ENCODE measurements around the gene PTPRT. TPM values are rescaled to one million over a fixed set of nuclear protein-coding genes. Genes with fewer than 3 reads are reported as not detected.

PTPRT gene
- total RNA-seq, 4 donors from 2014 or later: 0.72 to 2.5 (median 1.4) TPM

DNA sequence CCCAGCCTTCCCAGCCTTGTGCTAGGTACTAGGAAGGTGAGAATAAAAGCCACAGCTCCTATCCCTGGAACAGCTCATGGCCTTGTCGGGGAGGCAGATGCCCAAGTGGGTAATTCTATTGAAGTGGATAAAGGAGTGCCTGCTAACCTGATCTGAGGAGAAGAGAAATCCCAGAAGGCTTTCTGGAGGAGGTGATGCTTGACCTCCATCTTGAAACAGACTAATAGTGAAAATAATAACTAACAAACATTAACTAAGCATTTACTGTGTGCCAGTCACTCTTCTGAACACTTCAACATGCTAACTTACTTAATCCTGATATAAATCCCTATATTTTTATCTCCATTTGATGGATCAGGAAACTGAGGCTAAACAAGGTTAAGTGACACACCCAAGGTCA, 1078.4 kb downstream of the PTPRT start:
- H3K27ac ChIP-seq: no peak overlapping the region
- no peaks in the 10 kb centered on the region for H3K36me3 ChIP-seq
- H3K27me3 ChIP-seq: no peaks in the 10 kb centered on the region
- no peak for TF ChIP-seq EP300 (IDR thresholded peaks at IDR 0.05)
- no peak for TF ChIP-seq POLR2AphosphoS5 (IDR thresholded peaks at IDR 0.05)
- TF ChIP-seq, protein P1, sequence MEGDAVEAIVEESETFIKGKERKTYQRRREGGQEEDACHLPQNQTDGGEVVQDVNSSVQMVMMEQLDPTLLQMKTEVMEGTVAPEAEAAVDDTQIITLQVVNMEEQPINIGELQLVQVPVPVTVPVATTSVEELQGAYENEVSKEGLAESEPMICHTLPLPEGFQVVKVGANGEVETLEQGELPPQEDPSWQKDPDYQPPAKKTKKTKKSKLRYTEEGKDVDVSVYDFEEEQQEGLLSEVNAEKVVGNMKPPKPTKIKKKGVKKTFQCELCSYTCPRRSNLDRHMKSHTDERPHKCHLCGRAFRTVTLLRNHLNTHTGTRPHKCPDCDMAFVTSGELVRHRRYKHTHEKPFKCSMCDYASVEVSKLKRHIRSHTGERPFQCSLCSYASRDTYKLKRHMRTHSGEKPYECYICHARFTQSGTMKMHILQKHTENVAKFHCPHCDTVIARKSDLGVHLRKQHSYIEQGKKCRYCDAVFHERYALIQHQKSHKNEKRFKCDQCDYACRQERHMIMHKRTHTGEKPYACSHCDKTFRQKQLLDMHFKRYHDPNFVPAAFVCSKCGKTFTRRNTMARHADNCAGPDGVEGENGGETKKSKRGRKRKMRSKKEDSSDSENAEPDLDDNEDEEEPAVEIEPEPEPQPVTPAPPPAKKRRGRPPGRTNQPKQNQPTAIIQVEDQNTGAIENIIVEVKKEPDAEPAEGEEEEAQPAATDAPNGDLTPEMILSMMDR (IDR thresholded peaks at IDR 0.05): no peak
- TF ChIP-seq POLR2A (IDR thresholded peaks at IDR 0.05): no peak
- H3K4me1 ChIP-seq: no peaks in the 10 kb centered on the region
- H3K4me3 ChIP-seq: no peak overlapping the region
- no peak for DNase-seq (ENCODE audit: low spot score in 2 of 2)
- H3K9me3 ChIP-seq: no peaks in the 10 kb centered on the region
- 96% methylated on average over 1 of the region's 1 CpG for whole genome bisulfite sequencing

DNA sequence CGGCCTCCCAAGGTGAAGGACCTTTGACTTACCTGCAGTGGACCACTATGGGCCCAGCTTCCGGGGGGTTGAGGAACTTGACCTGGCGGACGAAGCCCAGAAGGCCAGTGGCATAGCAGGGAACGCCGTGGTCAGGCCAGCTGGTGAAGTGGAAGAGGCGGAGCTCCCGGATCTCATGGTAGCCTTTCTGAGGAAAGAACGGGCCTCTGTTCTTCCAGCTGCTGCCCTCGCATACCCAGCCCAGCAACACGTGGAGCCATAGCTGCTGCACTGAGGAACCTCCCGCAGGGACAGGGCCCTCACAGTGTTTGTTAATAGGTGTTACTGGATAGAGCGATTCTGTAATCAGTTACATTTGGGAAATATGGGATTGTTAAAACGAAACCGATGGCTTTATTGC, 1079.4 kb downstream of the PTPRT start:
- Histone ChIP-seq H3K4me3 (no peak overlapping the region), H3K27ac (no peak overlapping the region), H3K36me3 (no peaks in the 10 kb centered on the region), H3K27me3 (no peaks in the 10 kb centered on the region), H3K9me3 (no peaks in the 10 kb centered on the region), H3K4me1 (no peaks in the 10 kb centered on the region)
- TF ChIP-seq POLR2A (IDR thresholded peaks at IDR 0.05) (no peak), POLR2AphosphoS5 (IDR thresholded peaks at IDR 0.05) (no peak), EP300 (IDR thresholded peaks at IDR 0.05) (no peak)
- TF ChIP-seq, protein P1 (IDR thresholded peaks at IDR 0.05): no peak
- no peak for DNase-seq (ENCODE audit: low spot score in 2 of 2)
- 84% methylated on average over 9 of the region's 15 CpGs for WGBS

DNA sequence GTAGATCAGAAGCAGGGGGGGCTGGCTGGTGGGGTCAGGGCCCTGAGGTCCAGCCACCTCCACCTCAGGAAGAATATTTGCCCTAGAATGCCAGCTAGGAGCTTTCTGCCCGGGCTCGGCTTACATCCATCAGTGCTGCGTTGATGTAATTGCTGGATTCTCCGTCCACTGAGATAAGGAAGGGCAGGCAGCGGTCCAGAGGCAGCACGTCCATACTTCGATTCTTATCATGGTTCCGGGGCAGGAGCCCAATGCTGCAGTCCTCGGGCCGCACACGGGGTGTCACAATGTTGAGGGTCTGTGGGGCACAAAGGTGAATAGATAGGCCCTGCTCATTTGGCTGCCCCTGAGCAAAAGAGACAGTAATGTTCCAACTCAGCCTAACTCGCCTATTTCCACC, 1087.7 kb downstream of the PTPRT start:
- H3K27ac ChIP-seq: no peak overlapping the region
- no peak for TF ChIP-seq POLR2AphosphoS5 (IDR thresholded peaks at IDR 0.05)
- TF ChIP-seq, protein P1 (IDR thresholded peaks at IDR 0.05): no peak
- no peak for TF ChIP-seq EP300 (IDR thresholded peaks at IDR 0.05)
- no peaks in the 10 kb centered on the region for H3K27me3 ChIP-seq
- H3K36me3 ChIP-seq: no peaks in the 10 kb centered on the region
- DNase-seq (ENCODE audit: low spot score in 2 of 2): no peak
- no peaks in the 10 kb centered on the region for H3K9me3 ChIP-seq
- WGBS: 89% methylated on average over 12 of the region's 12 CpGs
- no peaks in the 10 kb centered on the region for H3K4me1 ChIP-seq
- H3K4me3 ChIP-seq: no peak overlapping the region

DNA sequence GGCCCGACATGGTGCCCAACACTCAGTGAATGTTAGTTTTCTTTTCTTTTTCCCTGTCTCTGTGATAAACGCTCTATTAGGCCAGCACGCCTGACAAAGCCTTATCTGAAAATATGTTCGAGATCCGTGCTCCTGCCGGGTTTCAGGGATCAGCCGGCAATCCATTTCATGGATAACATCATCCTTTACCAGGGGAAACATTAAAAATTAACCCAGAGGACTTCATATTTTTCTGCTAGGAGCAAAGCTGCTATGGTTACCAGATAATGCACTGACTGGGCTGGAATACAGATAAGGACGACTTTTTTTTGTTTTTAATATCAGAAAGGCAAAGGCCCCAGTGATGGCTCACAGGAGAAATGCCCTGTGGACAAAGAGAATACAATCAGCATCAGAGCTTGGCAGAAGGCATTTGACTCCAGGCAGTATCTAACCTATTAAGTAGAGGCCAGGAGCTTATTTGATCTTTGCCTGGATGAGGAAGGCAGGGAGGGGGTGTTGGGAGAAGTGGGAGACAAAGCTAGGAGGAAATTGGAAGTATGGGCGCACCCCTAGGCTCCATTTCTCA, 1089.5 kb downstream of the PTPRT start:
- Histone ChIP-seq H3K4me3 (no peak overlapping the region), H3K9me3 (no peaks in the 10 kb centered on the region), H3K36me3 (no peaks in the 10 kb centered on the region), H3K27me3 (no peaks in the 10 kb centered on the region), H3K27ac (no peak overlapping the region), H3K4me1 (no peaks in the 10 kb centered on the region)
- 81% methylated on average over 9 of the region's 9 CpGs for whole genome bisulfite sequencing
- DNase-seq (ENCODE audit: low spot score in 2 of 2): no peak
- TF ChIP-seq, protein P1 (IDR thresholded peaks at IDR 0.05): no peak

DNA sequence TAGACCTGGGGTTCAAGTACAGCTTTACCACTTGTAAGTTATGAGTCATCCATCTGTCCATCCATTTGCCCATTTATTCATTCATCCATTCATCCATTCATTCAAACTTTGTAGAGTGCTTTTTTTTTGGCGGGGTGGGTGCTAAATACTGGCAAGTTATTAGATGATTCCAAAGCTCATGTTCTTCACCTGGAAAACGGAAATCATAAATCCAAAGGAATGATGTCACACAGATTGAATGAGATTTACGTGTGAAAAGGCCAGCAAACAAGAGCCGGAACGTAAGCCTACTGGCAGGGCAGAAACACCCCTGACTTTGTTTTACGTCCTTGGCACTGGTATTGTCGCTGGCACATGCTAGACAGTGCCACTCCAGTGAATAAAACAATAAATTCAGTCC, 1090.6 kb downstream of the PTPRT start:
- DNase-seq (ENCODE audit: low spot score in 2 of 2): no peak
- WGBS: 83% methylated on average over 7 of the region's 7 CpGs
- H3K4me3 ChIP-seq: no peak overlapping the region
- no peaks in the 10 kb centered on the region for H3K27me3 ChIP-seq
- H3K4me1 ChIP-seq: peaks cover 5% of the 10 kb centered on the region
- TF ChIP-seq, protein P1 (IDR thresholded peaks at IDR 0.05): no peak
- no peak for TF ChIP-seq POLR2AphosphoS5 (IDR thresholded peaks at IDR 0.05)
- no peak for TF ChIP-seq POLR2A (IDR thresholded peaks at IDR 0.05)
- no peak for TF ChIP-seq EP300 (IDR thresholded peaks at IDR 0.05)
- no peak overlapping the region for H3K27ac ChIP-seq
- H3K36me3 ChIP-seq: no peaks in the 10 kb centered on the region
- no peaks in the 10 kb centered on the region for H3K9me3 ChIP-seq

Data from suprapubic skin (tissue), 4 donors.